Subcutaneous adipose tissue (tissue), 4 donors: ENCODE results near the gene UTS2R. TPM values are rescaled to one million over a fixed set of nuclear protein-coding genes. Genes with fewer than 3 reads are reported as not detected.

Experiments
- CTCF ChIP-seq: fragments of 450-650 bp; IDR thresholded peaks from one replicate; pipeline ENCODE4 v1.5.1; 2016; ENCODE audit warnings: low read depth, mild to moderate bottlenecking, control low read depth, antibody characterized with exemption, moderate library complexity
- total RNA-seq, 4 donors: library from RNA; depleted of rRNA; stranded (reverse); fragments of >200 nt; gene quantifications; one replicate each; pipeline ENCODE4 v1.1.0, GENCODE V29; 2016

UTS2R gene
- total RNA-seq, 4 donors from 2014 or later, result not detected

GRCh38 chr17:82339634-82340580, 31.7 kb upstream of the UTS2R start:
- no peak for TF ChIP-seq CTCF

- no peak for TF ChIP-seq CTCF
Measured at GRCh38 chr17:82342361-82343079, 29.0 kb upstream of the UTS2R start.

- no peak for TF ChIP-seq CTCF
Measured at GRCh38 chr17:82343560-82343959, 28.0 kb upstream of the UTS2R start.

GRCh38 chr17:82344175-82344907, 27.2 kb upstream of the UTS2R start:
- no peak for TF ChIP-seq CTCF

- TF ChIP-seq CTCF, result no peak
Measured at GRCh38 chr17:82345151-82345976, 26.2 kb upstream of the UTS2R start.

GRCh38 chr17:82346342-82347300, 24.9 kb upstream of the UTS2R start:
- TF ChIP-seq CTCF, result no peak
